ENCODE measurements around the gene BCL11B.

DNA sequence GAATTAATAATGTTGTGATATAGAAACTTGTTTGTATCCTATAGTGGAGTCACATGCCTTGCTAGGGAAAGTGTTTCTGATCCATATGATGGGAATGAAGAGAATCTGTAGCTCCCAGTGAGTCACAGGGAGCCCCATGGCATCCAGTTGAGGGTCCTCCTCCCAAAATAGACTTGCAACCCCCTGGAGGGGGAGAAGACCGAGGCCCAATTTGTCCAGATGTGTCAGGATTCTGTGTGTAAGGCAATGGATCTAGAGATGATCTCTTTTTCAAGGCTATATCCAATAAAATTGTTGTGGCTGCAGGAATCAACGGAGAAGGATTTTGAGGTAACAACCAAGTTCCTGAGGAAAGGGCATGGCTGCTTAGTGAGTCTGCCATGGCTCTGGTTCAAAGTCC is 121.8 kb downstream of the BCL11B start:
- TF ChIP-seq POLR2A (IDR thresholded peaks at IDR 0.05; ENCODE audit: low read length) (no peak), GATA1 (IDR thresholded peaks at IDR 0.05; ENCODE audit: low read depth, low read length) (no peak)

All from erythroblast (primary cell).